ENCODE results near the gene ZNF35.
"Not testable (repeated sequence)": the region's sequence is repeated elsewhere in the genome, so short reads cannot be mapped to it uniquely, and the experiment has no call there.

ZNF35 gene

GRCh38 chr3:44661189-44661588 lies 12.7 kb downstream of the ZNF35 start:
- DNase-seq (ENCODE audit: extremely low spot score) = no peak
- ChIA-PET CTCF (no interaction called here), POLR2A (no interaction called here)
- no peak for TF ChIP-seq CTCF (IDR thresholded peaks at IDR 0.05; ENCODE audit: control extremely low read depth, extremely low read depth, low read depth, missing control alignments)

- CTCF ChIA-PET = interaction anchor here (1.3 kb wide), 1 partner anchor 154 kb away, joined by 3 read pairs; no protein-coding TSS in a partner anchor
- no peak for DNase-seq (ENCODE audit: extremely low spot score)
- TF ChIP-seq CTCF (IDR thresholded peaks at IDR 0.05; ENCODE audit: control extremely low read depth, extremely low read depth, low read depth, missing control alignments) = no peak
- POLR2A ChIA-PET = no interaction called here
These were observed 16.6 kb downstream of the ZNF35 start for GRCh38 chr3:44665173-44665572.

- CTCF ChIA-PET = interaction anchor here (1.1 kb wide), 1 partner anchor 11 kb away, joined by 3 read pairs; no protein-coding TSS in a partner anchor
- TF ChIP-seq CTCF (IDR thresholded peaks at IDR 0.05; ENCODE audit: control extremely low read depth, extremely low read depth, low read depth, missing control alignments) = no peak
- DNase-seq (ENCODE audit: extremely low spot score) = no peak
- POLR2A ChIA-PET = no interaction called here
These were observed 17.8 kb downstream of the ZNF35 start for GRCh38 chr3:44666346-44666745.

GRCh38 chr3:44669760-44670159 lies 21.2 kb downstream of the ZNF35 start:
- ChIA-PET POLR2A (no interaction called here), CTCF (no interaction called here)
- no peak for TF ChIP-seq CTCF (IDR thresholded peaks at IDR 0.05; ENCODE audit: control extremely low read depth, extremely low read depth, low read depth, missing control alignments)

GRCh38 chr3:44673466-44673865 lies 24.9 kb downstream of the ZNF35 start:
- POLR2A ChIA-PET; CTCF ChIA-PET; DNase-seq (ENCODE audit: extremely low spot score): not testable (repeated sequence)

More at GRCh38 chr3:44669760-44670159, 21.2 kb downstream of the ZNF35 start:
- no peak for DNase-seq (ENCODE audit: extremely low spot score)

- no peak for DNase-seq (ENCODE audit: extremely low spot score)
- ChIA-PET CTCF (no interaction called here), POLR2A (no interaction called here)
- TF ChIP-seq CTCF (IDR thresholded peaks at IDR 0.05; ENCODE audit: control extremely low read depth, extremely low read depth, low read depth, missing control alignments) = no peak
These were observed 25.7 kb downstream of the ZNF35 start for GRCh38 chr3:44674211-44674610.

- no peak for DNase-seq (ENCODE audit: extremely low spot score)
- POLR2A ChIA-PET = no interaction called here
- CTCF ChIA-PET = no interaction called here
- TF ChIP-seq CTCF (IDR thresholded peaks at IDR 0.05; ENCODE audit: control extremely low read depth, extremely low read depth, low read depth, missing control alignments) = no peak
These were observed 30.1 kb downstream of the ZNF35 start for GRCh38 chr3:44678480-44679116.

Measured in GM10248 (cell line).